HG03565 (cell line): ENCODE data around the gene SREBF2.
"Not testable (repeated sequence)": the region's sequence is repeated elsewhere in the genome, so short reads cannot be mapped to it uniquely, and the experiment has no call there.

ENCODE experiments used
- ATAC-seq: cut with Tn5 transposase; IDR thresholded peaks from one replicate; pipeline ENCODE4 v1.9.1; 2021; ENCODE audit warnings: mild to moderate bottlenecking, moderate library complexity; ENCODE audit not compliant: unreplicated experiment

SREBF2 gene

GRCh38 chr22:41820447-41820846 is 12.5 kb upstream of the SREBF2 start:
- ATAC-seq = no peak

GRCh38 chr22:41821471-41822316 is 11.2 kb upstream of the SREBF2 start:
- no peak for ATAC-seq

GRCh38 chr22:41822317-41823057 is 10.4 kb upstream of the SREBF2 start:
- no peak for ATAC-seq

- no peak for ATAC-seq
Observed at GRCh38 chr22:41823797-41824196, 9.1 kb upstream of the SREBF2 start.

GRCh38 chr22:41825376-41825775 is 7.5 kb upstream of the SREBF2 start:
- no peak for ATAC-seq

- ATAC-seq = no peak
Observed at GRCh38 chr22:41826021-41826420, 6.9 kb upstream of the SREBF2 start.

- ATAC-seq = no peak
Observed at GRCh38 chr22:41826430-41827383, 6.2 kb upstream of the SREBF2 start.

GRCh38 chr22:41827671-41828070 is 5.2 kb upstream of the SREBF2 start:
- no peak for ATAC-seq

GRCh38 chr22:41828516-41828915 is 4.4 kb upstream of the SREBF2 start:
- ATAC-seq = no peak

GRCh38 chr22:41830174-41830573 is 2.7 kb upstream of the SREBF2 start:
- ATAC-seq = no peak

GRCh38 chr22:41831383-41831782 is 1.5 kb upstream of the SREBF2 start:
- no peak for ATAC-seq

GRCh38 chr22:41831828-41832552 is 915 bp upstream of the SREBF2 start:
- ATAC-seq = no peak

- no peak for ATAC-seq
Observed at GRCh38 chr22:41833369-41834004, 582 bp downstream of the SREBF2 start.

- no peak for ATAC-seq
Observed at GRCh38 chr22:41834005-41834944, 1.4 kb downstream of the SREBF2 start.

- ATAC-seq = not testable (repeated sequence)
Observed at GRCh38 chr22:41835462-41835861, 2.6 kb downstream of the SREBF2 start.

- no peak for ATAC-seq
Observed at GRCh38 chr22:41836551-41836950, 3.6 kb downstream of the SREBF2 start.

GRCh38 chr22:41838842-41839618 is 6.1 kb downstream of the SREBF2 start:
- ATAC-seq = no peak

GRCh38 chr22:41840216-41840615 is 7.3 kb downstream of the SREBF2 start:
- no peak for ATAC-seq
